ENCODE measurements around the gene PCAT7. TPM values are rescaled to one million over a fixed set of nuclear protein-coding genes. Genes with fewer than 3 reads are reported as not detected.

Gene PCAT7
- total and polyA plus RNA-seq, 2 experiments from 2014 or later, result 9.6 to 12.8 TPM

DNA sequence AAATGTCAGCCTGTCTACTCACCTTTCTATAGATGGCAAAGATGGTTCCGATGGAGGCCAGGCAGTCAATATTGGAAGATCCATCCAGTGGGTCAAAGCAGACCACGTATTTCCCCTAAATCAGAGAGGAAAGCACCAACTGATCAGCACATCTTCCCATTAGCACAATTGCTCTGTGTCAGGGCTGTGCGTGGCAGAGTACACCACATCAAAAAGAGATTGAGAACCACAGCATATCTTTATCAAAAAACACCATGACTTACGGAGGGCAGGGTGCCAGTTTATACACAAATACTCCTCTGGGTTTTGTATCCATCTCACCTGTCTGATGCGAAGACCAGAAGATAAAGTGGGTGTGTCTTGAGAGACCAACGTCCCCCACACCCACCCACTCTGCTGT lies 29.7 kb downstream of the PCAT7 start:
- Histone ChIP-seq H3K4me1 (ENCODE audit: insufficient read depth) (no peaks in the 10 kb centered on the region), H3K4me3 (no peak overlapping the region), H3K27me3 (no peaks in the 10 kb centered on the region), H3K27ac (no peak overlapping the region), H2AFZ (no peak overlapping the region), H3K4me2 (no peak overlapping the region), H3K36me3 (replicated peaks; ENCODE audit: insufficient read depth, low read depth) (no peaks in the 10 kb centered on the region), H3K9me3 (ENCODE audit: low read depth) (no peaks in the 10 kb centered on the region), H4K20me1 (ENCODE audit: insufficient read depth, poor library complexity, severe bottlenecking) (no peaks in the 10 kb centered on the region), H3K79me2 (no peaks in the 10 kb centered on the region), H3K9me2 (replicated peaks; ENCODE audit: insufficient read depth) (no peaks in the 10 kb centered on the region)
- DNase-seq (ENCODE audit: low spot score), result no peak
- no peak for TF ChIP-seq EZH2phosphoT487 (IDR thresholded peaks at IDR 0.05; ENCODE audit: low read depth, severe bottlenecking, unreplicated experiment)
- TF ChIP-seq, protein P1, sequence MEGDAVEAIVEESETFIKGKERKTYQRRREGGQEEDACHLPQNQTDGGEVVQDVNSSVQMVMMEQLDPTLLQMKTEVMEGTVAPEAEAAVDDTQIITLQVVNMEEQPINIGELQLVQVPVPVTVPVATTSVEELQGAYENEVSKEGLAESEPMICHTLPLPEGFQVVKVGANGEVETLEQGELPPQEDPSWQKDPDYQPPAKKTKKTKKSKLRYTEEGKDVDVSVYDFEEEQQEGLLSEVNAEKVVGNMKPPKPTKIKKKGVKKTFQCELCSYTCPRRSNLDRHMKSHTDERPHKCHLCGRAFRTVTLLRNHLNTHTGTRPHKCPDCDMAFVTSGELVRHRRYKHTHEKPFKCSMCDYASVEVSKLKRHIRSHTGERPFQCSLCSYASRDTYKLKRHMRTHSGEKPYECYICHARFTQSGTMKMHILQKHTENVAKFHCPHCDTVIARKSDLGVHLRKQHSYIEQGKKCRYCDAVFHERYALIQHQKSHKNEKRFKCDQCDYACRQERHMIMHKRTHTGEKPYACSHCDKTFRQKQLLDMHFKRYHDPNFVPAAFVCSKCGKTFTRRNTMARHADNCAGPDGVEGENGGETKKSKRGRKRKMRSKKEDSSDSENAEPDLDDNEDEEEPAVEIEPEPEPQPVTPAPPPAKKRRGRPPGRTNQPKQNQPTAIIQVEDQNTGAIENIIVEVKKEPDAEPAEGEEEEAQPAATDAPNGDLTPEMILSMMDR (IDR thresholded peaks at IDR 0.05; ENCODE audit: poor library complexity), result no peak
- no peak for TF ChIP-seq EZH2 (IDR thresholded peaks at IDR 0.05; ENCODE audit: borderline replicate concordance)
- WGBS (ENCODE audit: low lambda C conversion rate, missing lambda C conversion rate), result 92% methylated on average over 6 of the region's 6 CpGs

DNA sequence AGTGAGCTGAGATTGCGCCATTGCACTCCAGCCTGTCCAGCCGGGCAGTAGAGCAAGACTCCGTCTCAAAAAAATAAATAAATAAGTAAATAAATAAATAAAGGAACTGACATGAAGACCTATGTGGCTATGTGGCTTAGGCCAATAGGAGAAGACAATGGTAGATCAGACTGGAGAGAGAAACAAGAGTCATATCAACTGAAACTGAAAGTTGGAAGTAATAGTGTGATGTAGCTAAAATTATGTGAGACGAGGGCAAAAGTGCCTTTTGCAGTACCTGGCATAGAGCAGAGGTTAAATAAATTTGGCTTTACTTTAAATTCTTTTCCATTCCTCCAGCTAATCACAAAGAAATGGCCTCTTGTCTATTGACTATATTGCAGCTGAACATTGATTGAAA lies 31.4 kb downstream of the PCAT7 start:
- Histone ChIP-seq H3K9me2 (replicated peaks; ENCODE audit: insufficient read depth) (no peaks in the 10 kb centered on the region), H3K9me3 (ENCODE audit: low read depth) (no peaks in the 10 kb centered on the region), H3K4me1 (ENCODE audit: insufficient read depth) (no peaks in the 10 kb centered on the region), H3K4me3 (no peak overlapping the region), H3K27ac (no peak overlapping the region), H3K79me2 (no peaks in the 10 kb centered on the region), H4K20me1 (ENCODE audit: insufficient read depth, poor library complexity, severe bottlenecking) (no peaks in the 10 kb centered on the region), H3K36me3 (replicated peaks; ENCODE audit: insufficient read depth, low read depth) (no peaks in the 10 kb centered on the region), H3K27me3 (no peaks in the 10 kb centered on the region), H2AFZ (no peak overlapping the region), H3K4me2 (no peak overlapping the region)
- no peak for TF ChIP-seq EZH2phosphoT487 (IDR thresholded peaks at IDR 0.05; ENCODE audit: low read depth, severe bottlenecking, unreplicated experiment)
- TF ChIP-seq, protein P1 (IDR thresholded peaks at IDR 0.05; ENCODE audit: poor library complexity), result no peak
- no peak for TF ChIP-seq EZH2 (IDR thresholded peaks at IDR 0.05; ENCODE audit: borderline replicate concordance)
- WGBS (ENCODE audit: low lambda C conversion rate, missing lambda C conversion rate), result 95% methylated on average over 4 of the region's 4 CpGs
- no peak for DNase-seq (ENCODE audit: low spot score)

DNA sequence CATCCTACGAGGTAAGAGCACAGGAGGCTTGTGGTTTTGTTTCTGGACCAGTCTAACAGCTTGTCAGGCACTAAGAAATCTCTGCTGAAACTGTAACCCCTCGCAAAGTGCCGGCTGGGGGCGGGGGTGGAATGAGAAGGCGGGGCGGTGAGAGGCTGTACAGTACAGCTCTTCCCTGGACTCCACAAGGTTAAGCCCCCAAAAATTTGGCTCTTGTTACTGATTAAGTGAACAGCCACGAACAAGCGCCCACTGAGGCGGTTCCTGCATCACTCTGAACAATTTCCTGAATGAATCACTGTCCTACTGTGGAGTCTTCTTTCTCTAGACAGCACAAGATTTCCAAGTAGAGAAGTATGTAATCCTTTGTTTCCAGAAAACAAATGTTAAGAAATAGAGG lies 31.9 kb downstream of the PCAT7 start:
- DNase-seq (ENCODE audit: low spot score), result no peak
- WGBS (ENCODE audit: low lambda C conversion rate, missing lambda C conversion rate), result 67% methylated on average over 9 of the region's 9 CpGs
- no peak overlapping the region for H3K4me2 ChIP-seq

More for the DNA sequence above, 31.9 kb downstream of the PCAT7 start:
- Histone ChIP-seq H3K9me2 (replicated peaks; ENCODE audit: insufficient read depth) (no peaks in the 10 kb centered on the region), H3K27me3 (no peaks in the 10 kb centered on the region), H2AFZ (no peak overlapping the region), H3K9me3 (ENCODE audit: low read depth) (no peaks in the 10 kb centered on the region), H3K4me3 (no peak overlapping the region), H3K27ac (no peak overlapping the region), H3K36me3 (replicated peaks; ENCODE audit: insufficient read depth, low read depth) (no peaks in the 10 kb centered on the region), H3K4me1 (ENCODE audit: insufficient read depth) (no peaks in the 10 kb centered on the region), H3K79me2 (no peaks in the 10 kb centered on the region), H4K20me1 (ENCODE audit: insufficient read depth, poor library complexity, severe bottlenecking) (no peaks in the 10 kb centered on the region)
- TF ChIP-seq EZH2phosphoT487 (IDR thresholded peaks at IDR 0.05; ENCODE audit: low read depth, severe bottlenecking, unreplicated experiment) (no peak), EZH2 (IDR thresholded peaks at IDR 0.05; ENCODE audit: borderline replicate concordance) (no peak)
- TF ChIP-seq, protein P1 (IDR thresholded peaks at IDR 0.05; ENCODE audit: poor library complexity), result no peak
